Measurements from ENCODE around the gene ARL14. TPM values are rescaled to one million over a fixed set of nuclear protein-coding genes. Genes with fewer than 3 reads are reported as not detected.

Gene ARL14
- polyA plus RNA-seq, 1 donor (not counting 4 experiments of a cell fraction or from before 2014, with no cell fraction given), result 1.6 TPM

DNA sequence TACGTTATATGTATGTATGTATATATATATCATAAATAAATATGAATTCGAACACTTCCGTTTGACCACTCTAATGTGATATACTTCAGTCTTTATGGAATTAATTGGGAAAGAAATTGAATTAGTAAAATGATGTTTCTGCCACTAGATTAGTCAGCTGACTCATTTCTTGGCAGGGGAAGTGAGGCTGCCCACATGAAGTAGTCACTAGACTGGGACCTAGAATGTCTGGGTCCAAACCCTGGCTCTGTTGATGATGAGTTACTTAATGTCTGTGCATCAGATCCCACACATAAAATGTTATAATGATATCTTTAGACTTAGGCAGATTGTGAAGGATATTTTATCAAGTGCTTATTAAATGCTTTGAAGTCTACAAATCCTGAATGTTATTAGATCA is 27.4 kb upstream of the ARL14 start:
- DNase-seq (ENCODE audit: low read depth, low spot score) (no peak), FAIRE-seq (no peak)
- no peak for TF ChIP-seq EZH2 (IDR thresholded peaks at IDR 0.05; ENCODE audit: low read length)
- TF ChIP-seq, protein P1, sequence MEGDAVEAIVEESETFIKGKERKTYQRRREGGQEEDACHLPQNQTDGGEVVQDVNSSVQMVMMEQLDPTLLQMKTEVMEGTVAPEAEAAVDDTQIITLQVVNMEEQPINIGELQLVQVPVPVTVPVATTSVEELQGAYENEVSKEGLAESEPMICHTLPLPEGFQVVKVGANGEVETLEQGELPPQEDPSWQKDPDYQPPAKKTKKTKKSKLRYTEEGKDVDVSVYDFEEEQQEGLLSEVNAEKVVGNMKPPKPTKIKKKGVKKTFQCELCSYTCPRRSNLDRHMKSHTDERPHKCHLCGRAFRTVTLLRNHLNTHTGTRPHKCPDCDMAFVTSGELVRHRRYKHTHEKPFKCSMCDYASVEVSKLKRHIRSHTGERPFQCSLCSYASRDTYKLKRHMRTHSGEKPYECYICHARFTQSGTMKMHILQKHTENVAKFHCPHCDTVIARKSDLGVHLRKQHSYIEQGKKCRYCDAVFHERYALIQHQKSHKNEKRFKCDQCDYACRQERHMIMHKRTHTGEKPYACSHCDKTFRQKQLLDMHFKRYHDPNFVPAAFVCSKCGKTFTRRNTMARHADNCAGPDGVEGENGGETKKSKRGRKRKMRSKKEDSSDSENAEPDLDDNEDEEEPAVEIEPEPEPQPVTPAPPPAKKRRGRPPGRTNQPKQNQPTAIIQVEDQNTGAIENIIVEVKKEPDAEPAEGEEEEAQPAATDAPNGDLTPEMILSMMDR (optimal IDR thresholded peaks at IDR 0.05 in 1 of 3, IDR thresholded peaks at IDR 0.05 in 1 of 3, conservative IDR thresholded peaks at IDR 0.05 in 1 of 3; ENCODE audit: extremely low read depth in 1 of 3, insufficient read depth in 2 of 3, low read length in 3 of 3), result no peak
- no peaks in the 10 kb centered on the region for H3K9me3 ChIP-seq (ENCODE audit: control insufficient read depth, low read depth, low read length)
- H3K9ac ChIP-seq (ENCODE audit: control insufficient read depth, extremely low read depth, insufficient read depth, low read length), result no peak overlapping the region
- H3K36me3 ChIP-seq (ENCODE audit: control insufficient read depth in 2 of 2, extremely low read depth in 1 of 2, insufficient read depth in 2 of 2, low read length in 2 of 2), result no peaks in the 10 kb centered on the region
- no peaks in the 10 kb centered on the region for H3K27me3 ChIP-seq (ENCODE audit: control insufficient read depth, extremely low read depth, insufficient read depth, low read length)
- H2AFZ ChIP-seq (ENCODE audit: control insufficient read depth, low read length), result no peak overlapping the region
- no peaks in the 10 kb centered on the region for H4K20me1 ChIP-seq (ENCODE audit: control insufficient read depth, extremely low read depth, insufficient read depth, low read length)
- no peaks in the 10 kb centered on the region for H3K79me2 ChIP-seq (ENCODE audit: control insufficient read depth, insufficient read depth, low read length)
- no peak overlapping the region for H3K27ac ChIP-seq (ENCODE audit: control insufficient read depth, insufficient read depth, low read length)
- H3K4me1 ChIP-seq (ENCODE audit: control insufficient read depth, extremely low read depth, insufficient read depth, low read length), result no peaks in the 10 kb centered on the region
- H3K4me3 ChIP-seq (ENCODE audit: control insufficient read depth in 2 of 3, extremely low read depth in 1 of 3, insufficient read depth in 2 of 3, low read depth in 1 of 3, low read length in 3 of 3), result no peak overlapping the region
- dilution Hi-C loops (cut with MboI; ENCODE audit: extremely low pct_ligation_motif_present, low sequenced_read_pairs), result no loop called here
- no peak overlapping the region for H3K4me2 ChIP-seq (ENCODE audit: control insufficient read depth, extremely low read depth, insufficient read depth, low read depth, low read length)
- no peaks in the 10 kb centered on the region for H3K9me1 ChIP-seq (ENCODE audit: control insufficient read depth, extremely low read depth, insufficient read depth, low read length)

DNA sequence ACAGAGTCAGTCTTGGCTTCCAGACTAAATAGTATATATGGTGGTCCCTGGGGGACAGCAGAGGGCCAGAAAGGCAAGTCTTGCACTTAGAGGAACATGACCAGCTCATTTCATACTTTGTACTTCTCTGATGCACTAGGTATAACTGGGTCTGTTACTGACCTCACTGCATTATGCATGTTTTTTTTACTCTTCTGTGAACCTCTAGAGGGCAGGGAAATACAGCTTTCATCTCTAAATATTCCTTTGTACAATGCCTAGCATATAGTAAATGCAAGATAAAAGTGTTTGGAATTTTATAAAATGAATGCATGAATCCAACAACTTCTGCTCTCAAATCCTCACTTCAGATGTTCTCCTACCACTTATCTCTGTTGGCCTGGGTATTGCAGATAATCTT is 23.4 kb upstream of the ARL14 start:
- dilution Hi-C loops (cut with MboI; ENCODE audit: extremely low pct_ligation_motif_present, low sequenced_read_pairs), result no loop called here
- FAIRE-seq, result no peak
- Histone ChIP-seq H3K4me2 (ENCODE audit: control insufficient read depth, extremely low read depth, insufficient read depth, low read depth, low read length) (no peak overlapping the region), H3K27ac (ENCODE audit: control insufficient read depth, insufficient read depth, low read length) (no peak overlapping the region), H3K4me1 (ENCODE audit: control insufficient read depth, extremely low read depth, insufficient read depth, low read length) (no peaks in the 10 kb centered on the region), H3K9me1 (ENCODE audit: control insufficient read depth, extremely low read depth, insufficient read depth, low read length) (no peaks in the 10 kb centered on the region), H3K79me2 (ENCODE audit: control insufficient read depth, insufficient read depth, low read length) (no peaks in the 10 kb centered on the region), H3K27me3 (ENCODE audit: control insufficient read depth, extremely low read depth, insufficient read depth, low read length) (no peaks in the 10 kb centered on the region), H3K9ac (ENCODE audit: control insufficient read depth, extremely low read depth, insufficient read depth, low read length) (no peak overlapping the region), H2AFZ (ENCODE audit: control insufficient read depth, low read length) (no peak overlapping the region), H4K20me1 (ENCODE audit: control insufficient read depth, extremely low read depth, insufficient read depth, low read length) (no peaks in the 10 kb centered on the region), H3K36me3 (ENCODE audit: control insufficient read depth in 2 of 2, extremely low read depth in 1 of 2, insufficient read depth in 2 of 2, low read length in 2 of 2) (no peaks in the 10 kb centered on the region), H3K9me3 (ENCODE audit: control insufficient read depth, low read depth, low read length) (no peaks in the 10 kb centered on the region), H3K4me3 (ENCODE audit: control insufficient read depth in 2 of 3, extremely low read depth in 1 of 3, insufficient read depth in 2 of 3, low read depth in 1 of 3, low read length in 3 of 3) (no peak overlapping the region)
- TF ChIP-seq, protein P1 (optimal IDR thresholded peaks at IDR 0.05 in 1 of 3, IDR thresholded peaks at IDR 0.05 in 1 of 3, conservative IDR thresholded peaks at IDR 0.05 in 1 of 3; ENCODE audit: extremely low read depth in 1 of 3, insufficient read depth in 2 of 3, low read length in 3 of 3), result no peak
- TF ChIP-seq EZH2 (IDR thresholded peaks at IDR 0.05; ENCODE audit: low read length), result no peak
- no peak for DNase-seq (ENCODE audit: low read depth, low spot score)
